Measurements from ENCODE around the gene PRG2. TPM values are rescaled to one million over a fixed set of nuclear protein-coding genes. Genes with fewer than 3 reads are reported as not detected.

Gene PRG2
- total and polyA plus RNA-seq, 9 of the 15 experiments (the other 6 are each of a cell fraction or from before 2014, with no cell fraction given), result 1.8 to 78.0 (median 26.6) TPM

- TF ChIP-seq MGA (IDR thresholded peaks at IDR 0.05) (peak; percentile 83), COPS2 (conservative IDR thresholded peaks at IDR 0.05) (no peak), ZBTB43 (CRISPR knock-in tag; IDR thresholded peaks at IDR 0.05) (no peak), PRMT5 (CRISPR knock-in tag; IDR thresholded peaks at IDR 0.05) (no peak), MEF2A (IDR thresholded peaks at IDR 0.05; ENCODE audit: control insufficient read depth, low read depth, low read length) (peak; percentile 72), ARID2 (IDR thresholded peaks at IDR 0.05) (no peak), ZNF347 (CRISPR knock-in tag; IDR thresholded peaks at IDR 0.05; ENCODE audit: low read depth) (no peak), ZNF551 (CRISPR knock-in tag; IDR thresholded peaks at IDR 0.05) (no peak), CAMTA2 (CRISPR knock-in tag; conservative IDR thresholded peaks at IDR 0.05) (no peak), CTCF (IDR thresholded peaks at IDR 0.05 in 2 of 3, conservative IDR thresholded peaks at IDR 0.05 in 1 of 3; ENCODE audit: insufficient read depth in 2 of 3, low read depth in 1 of 3, low read length in 3 of 3) (no peak), ZNF133 (CRISPR knock-in tag; IDR thresholded peaks at IDR 0.05) (no peak), HEY1 (CRISPR knock-in tag; IDR thresholded peaks at IDR 0.05; ENCODE audit: borderline replicate concordance) (no peak), GATA2 (CRISPR knock-in tag; IDR thresholded peaks at IDR 0.05) (peak; percentile 98), CBX5 (IDR thresholded peaks at IDR 0.05; ENCODE audit: borderline replicate concordance, low read depth) (no peak)
Measured at GRCh38 chr11:57424792-57425564, 34.5 kb upstream of the PRG2 start (continued).

Data from K562 (cell line).